HEK293T (cell line): ENCODE data around the gene SRCIN1.

ENCODE experiments used
- CTCF ChIA-PET: fragments of 350-600 bp; formaldehyde crosslinking; extraction: SDS; loops from one replicate; lab custom pipeline; 2021; ENCODE audit warnings: antibody characterized with exemption, inconsistent platforms; lab: Yijun Ruan, JAX
- POLR2A ChIA-PET: fragments of 350-600 bp; formaldehyde crosslinking; extraction: SDS; loops from one replicate; lab custom pipeline; 2020; ENCODE audit warnings: antibody characterized with exemption, inconsistent platforms; lab: Yijun Ruan, JAX
- DNase-seq: peaks from one replicate; pipeline ENCODE4 v3.0.0; 2012; ENCODE audit warnings: mixed read lengths; ENCODE audit errors: extremely low spot score
- ARNT ChIP-seq: fragments of 450-650 bp; IDR thresholded peaks from 2 replicates; pipeline ENCODE4 v1.6.1; 2017; ENCODE audit warnings: mild to moderate bottlenecking
- BHLHE40 ChIP-seq: fragments of 450-650 bp; IDR thresholded peaks from 2 replicates; pipeline ENCODE4 v1.6.1; 2016; ENCODE audit warnings: mild to moderate bottlenecking, moderate library complexity, borderline replicate concordance
- CTBP1 ChIP-seq: fragments of 450-650 bp; IDR thresholded peaks from 2 replicates; pipeline ENCODE4 v1.6.1; 2016; ENCODE audit warnings: borderline replicate concordance
- ELF4 ChIP-seq: fragments of 450-650 bp; IDR thresholded peaks from 2 replicates; pipeline ENCODE4 v1.6.1; 2017; ENCODE audit warnings: antibody characterized with exemption
- FOXA1 ChIP-seq: fragments of 450-650 bp; IDR thresholded peaks from 2 replicates; pipeline ENCODE4 v1.6.1; 2016; ENCODE audit warnings: mild to moderate bottlenecking
- FOXK2 ChIP-seq: fragments of 450-650 bp; IDR thresholded peaks from 2 replicates; pipeline ENCODE4 v1.6.1; 2016; ENCODE audit warnings: mild to moderate bottlenecking
- FOXM1 ChIP-seq: fragments of 450-650 bp; IDR thresholded peaks from 2 replicates; pipeline ENCODE4 v1.6.1; 2017; ENCODE audit warnings: mild to moderate bottlenecking, borderline replicate concordance
- HDGF ChIP-seq: fragments of 450-650 bp; IDR thresholded peaks from 2 replicates; pipeline ENCODE4 v1.6.1; 2017; ENCODE audit warnings: antibody characterized with exemption, borderline replicate concordance
- L3MBTL2 ChIP-seq: fragments of 450-650 bp; conservative IDR thresholded peaks from 2 replicates; pipeline ENCODE4 v1.6.1; 2016; ENCODE audit warnings: mild to moderate bottlenecking
- LEF1 ChIP-seq: fragments of 450-650 bp; IDR thresholded peaks from 2 replicates; pipeline ENCODE4 v1.6.1; 2017; ENCODE audit warnings: mild to moderate bottlenecking, borderline replicate concordance
- NFRKB ChIP-seq: fragments of 450-650 bp; IDR thresholded peaks from 2 replicates; pipeline ENCODE4 v1.6.1; 2016; ENCODE audit warnings: mild to moderate bottlenecking, moderate library complexity
- SP1 ChIP-seq: fragments of 450-650 bp; IDR thresholded peaks from 2 replicates; pipeline ENCODE4 v1.6.1; 2017
- SUZ12 ChIP-seq: fragments of 450-650 bp; IDR thresholded peaks from 2 replicates; pipeline ENCODE4 v1.6.1; 2016; ENCODE audit warnings: mild to moderate bottlenecking
- TARDBP ChIP-seq: fragments of 450-650 bp; IDR thresholded peaks from 2 replicates; pipeline ENCODE4 v1.6.1; 2016
- ZNF384 ChIP-seq: fragments of 450-650 bp; IDR thresholded peaks from 2 replicates; pipeline ENCODE4 v1.6.1; 2016
- TF ChIP-seq, protein P1 (sequence below): fragments of 450-650 bp; IDR thresholded peaks from 2 replicates; pipeline ENCODE4 v1.6.1; 2016

SRCIN1 gene

DNA sequence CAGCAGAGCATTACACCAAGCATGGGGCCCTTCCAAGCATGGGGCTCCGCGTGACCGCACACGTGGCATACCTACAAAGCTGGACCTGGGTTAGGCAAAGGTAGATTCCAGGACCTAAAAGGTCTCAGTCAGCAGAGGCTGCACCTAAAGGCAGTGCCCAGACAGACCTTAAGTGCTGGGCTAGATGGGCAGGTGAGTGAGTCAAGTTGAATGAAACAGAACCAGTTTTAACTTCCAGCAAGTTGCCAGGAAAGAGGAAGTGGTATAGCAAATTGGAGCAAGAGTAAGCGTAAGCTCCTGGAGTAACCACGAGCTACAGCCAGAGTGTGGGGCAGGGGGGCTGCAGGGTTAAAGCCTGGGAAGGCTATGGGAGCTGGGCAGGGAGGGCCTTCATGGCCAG is 49.5 kb downstream of the SRCIN1 start:
- TF ChIP-seq BHLHE40 (no peak), LEF1 (no peak), SP1 (no peak), L3MBTL2 (no peak), FOXM1 (no peak), FOXA1 (no peak), ARNT (no peak), TARDBP (no peak), HDGF (no peak), ELF4 (no peak), CTBP1 (no peak)
- TF ChIP-seq, protein P1, sequence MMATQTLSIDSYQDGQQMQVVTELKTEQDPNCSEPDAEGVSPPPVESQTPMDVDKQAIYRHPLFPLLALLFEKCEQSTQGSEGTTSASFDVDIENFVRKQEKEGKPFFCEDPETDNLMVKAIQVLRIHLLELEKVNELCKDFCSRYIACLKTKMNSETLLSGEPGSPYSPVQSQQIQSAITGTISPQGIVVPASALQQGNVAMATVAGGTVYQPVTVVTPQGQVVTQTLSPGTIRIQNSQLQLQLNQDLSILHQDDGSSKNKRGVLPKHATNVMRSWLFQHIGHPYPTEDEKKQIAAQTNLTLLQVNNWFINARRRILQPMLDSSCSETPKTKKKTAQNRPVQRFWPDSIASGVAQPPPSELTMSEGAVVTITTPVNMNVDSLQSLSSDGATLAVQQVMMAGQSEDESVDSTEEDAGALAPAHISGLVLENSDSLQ = no peak
- ChIA-PET POLR2A (no interaction called here), CTCF (interaction anchor here (1.0 to 1.6 kb wide), 3 partner anchors 19 to 112 kb away, joined by 3 to 4 read pairs (median 3); no protein-coding TSS in a partner anchor)
- DNase-seq = no peak

DNA sequence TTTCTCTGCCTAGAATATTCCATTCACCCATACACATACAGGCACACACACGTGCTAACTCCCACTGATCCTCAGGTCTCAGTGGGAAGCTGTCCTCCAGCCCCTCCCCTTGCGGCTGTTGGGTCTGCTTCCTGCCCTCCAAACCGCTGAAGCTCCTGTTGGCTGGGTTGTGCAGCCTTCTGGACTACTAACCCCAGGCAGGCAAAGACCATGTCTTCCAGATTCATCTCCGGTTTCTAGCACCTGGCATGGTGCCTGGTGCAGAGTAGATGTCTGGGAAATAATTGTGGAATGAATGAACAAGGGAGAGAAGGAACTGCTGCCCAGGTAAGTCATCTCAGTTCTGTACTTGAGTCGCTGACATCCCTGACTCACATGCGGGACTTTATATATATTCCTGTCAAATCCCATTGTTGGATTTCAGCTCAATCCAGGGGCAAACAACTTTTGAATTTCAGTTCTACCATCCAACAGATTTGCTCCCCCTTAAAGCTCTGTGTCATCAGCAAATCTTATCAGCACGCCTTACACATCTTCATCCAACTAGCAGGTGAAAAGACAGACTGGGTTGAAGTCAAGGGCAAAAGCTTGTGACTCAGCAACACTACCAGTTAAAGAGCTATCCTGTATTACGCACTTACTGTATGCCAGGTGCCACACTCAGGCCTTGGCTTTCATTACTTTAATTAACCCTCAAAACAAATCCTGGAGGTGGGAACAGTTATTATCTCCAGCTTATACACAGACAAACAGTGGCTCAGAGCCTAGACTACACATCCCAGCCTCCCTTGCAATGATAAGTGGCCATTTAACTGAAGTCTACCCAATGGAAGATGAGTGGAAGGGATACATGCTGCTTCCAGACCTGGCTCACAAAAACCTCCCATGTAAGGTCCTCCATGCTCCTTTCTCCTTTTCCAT is 51.1 kb downstream of the SRCIN1 start:
- TF ChIP-seq ELF4 (no peak), CTBP1 (no peak), FOXK2 (no peak), NFRKB (no peak), BHLHE40 (no peak), HDGF (no peak), LEF1 (no peak), ZNF384 (no peak), TARDBP (no peak), SP1 (no peak), FOXM1 (no peak), SUZ12 (no peak), FOXA1 (no peak), L3MBTL2 (no peak), ARNT (no peak)
- TF ChIP-seq, protein P1 = no peak
- CTCF ChIA-PET = interaction anchor here (1.1 to 1.7 kb wide), 4 partner anchors 17 to 45 kb away, joined by 4 read pairs; no protein-coding TSS in a partner anchor
- POLR2A ChIA-PET = interaction anchor here (1.0 to 1.1 kb wide), 2 partner anchors 109 to 150 kb away, joined by 3 read pairs; no protein-coding TSS in a partner anchor
- no peak for DNase-seq

DNA sequence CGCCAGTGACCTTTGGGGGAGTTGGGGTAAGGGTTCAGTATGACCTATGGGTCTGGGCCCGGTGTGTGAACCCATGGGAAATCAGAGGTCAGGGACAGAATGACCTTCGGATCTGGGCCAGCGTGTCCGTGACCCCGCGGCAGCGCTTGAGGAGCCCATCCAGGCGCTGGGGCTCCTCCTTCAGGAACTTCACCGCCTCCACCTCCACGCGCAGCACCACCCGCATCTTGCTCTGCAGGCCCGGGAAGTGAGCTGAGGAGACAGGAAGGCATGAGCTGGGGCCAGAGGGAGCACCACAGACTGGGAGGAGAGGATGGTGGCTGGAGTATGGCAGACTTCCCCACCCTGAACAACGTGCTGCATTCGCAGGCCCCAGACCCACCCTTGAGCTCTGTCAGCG is 53.4 kb downstream of the SRCIN1 start:
- POLR2A ChIA-PET = no interaction called here
- CTCF ChIA-PET = no interaction called here
- TF ChIP-seq ELF4 (no peak), BHLHE40 (no peak), L3MBTL2 (no peak), NFRKB (no peak), FOXK2 (no peak), TARDBP (no peak), CTBP1 (no peak), SUZ12 (no peak), FOXA1 (no peak), FOXM1 (no peak), LEF1 (no peak), ARNT (no peak), ZNF384 (no peak), SP1 (no peak), HDGF (no peak)
- TF ChIP-seq, protein P1 = no peak
- no peak for DNase-seq

DNA sequence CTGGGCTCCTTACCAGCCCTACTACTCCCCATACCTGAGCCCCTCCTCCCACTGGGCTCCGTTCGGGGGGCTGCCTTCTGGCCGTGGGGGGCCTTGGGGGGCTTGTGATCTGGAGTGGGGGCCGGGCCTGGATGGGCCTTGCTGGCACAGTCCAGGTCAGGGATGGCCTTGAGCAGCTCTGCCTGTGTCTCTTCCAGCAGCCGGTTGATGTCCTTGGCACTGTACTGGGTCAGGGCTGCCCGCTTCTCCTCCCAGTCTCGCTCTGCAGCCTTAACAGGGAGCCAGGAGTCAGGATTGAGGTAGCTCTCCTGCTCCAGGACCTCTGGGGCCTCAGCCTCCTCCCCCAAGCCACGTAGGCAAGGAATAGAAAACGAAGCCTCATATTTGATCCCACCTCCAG is 54.6 kb downstream of the SRCIN1 start:
- ChIA-PET POLR2A (no interaction called here), CTCF (interaction anchor here (0.7 to 5.5 kb wide), 2 partner anchors 8 to 42 kb away, joined by 4 to 25 read pairs; no protein-coding TSS in a partner anchor)
- no peak for DNase-seq
- TF ChIP-seq ELF4 (no peak), FOXK2 (no peak), LEF1 (no peak), L3MBTL2 (no peak), CTBP1 (no peak), BHLHE40 (no peak), ZNF384 (no peak), ARNT (no peak), TARDBP (no peak), SP1 (no peak)
- TF ChIP-seq, protein P1 = no peak

DNA sequence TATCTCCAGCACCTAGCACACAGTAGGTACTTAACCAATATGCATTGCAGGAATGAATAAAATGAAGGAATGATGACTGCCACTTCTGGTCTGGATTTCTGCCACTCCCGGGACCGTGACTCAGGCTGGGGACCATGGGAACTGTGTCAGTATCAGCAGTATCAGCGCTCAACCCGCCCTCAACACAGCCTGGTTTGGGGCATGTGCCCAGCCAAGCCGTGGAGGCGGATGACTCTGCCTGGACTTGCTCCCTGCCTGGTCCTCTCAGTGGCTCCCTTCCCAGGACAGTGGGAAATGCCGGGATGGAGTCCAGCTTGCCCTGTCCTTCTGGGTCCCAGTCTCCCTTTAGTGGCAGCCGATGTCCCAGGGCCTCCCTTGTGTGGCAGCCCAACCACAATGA is 55.1 kb downstream of the SRCIN1 start:
- POLR2A ChIA-PET = no interaction called here
- DNase-seq = no peak
- TF ChIP-seq, protein P1 = no peak
- no peak for TF ChIP-seq TARDBP
- TF ChIP-seq LEF1 = no peak
- no peak for TF ChIP-seq ELF4
- no peak for TF ChIP-seq FOXK2
- no peak for TF ChIP-seq L3MBTL2
- no peak for TF ChIP-seq ZNF384
- TF ChIP-seq ARNT = no peak
- no peak for TF ChIP-seq BHLHE40
- no peak for TF ChIP-seq NFRKB
- TF ChIP-seq HDGF = no peak
- TF ChIP-seq SP1 = no peak
- TF ChIP-seq FOXA1 = no peak
- TF ChIP-seq SUZ12 = no peak
- no peak for TF ChIP-seq FOXM1
- TF ChIP-seq CTBP1 = no peak
- CTCF ChIA-PET = interaction anchor here (0.7 to 5.5 kb wide), 2 partner anchors 8 to 41 kb away, joined by 4 to 25 read pairs; no protein-coding TSS in a partner anchor
